Fibroblast of mammary gland (primary cell): ENCODE results near the gene BSCL2.
"Not testable (repeated sequence)": the region's sequence is repeated elsewhere in the genome, so short reads cannot be mapped to it uniquely, and the experiment has no call there.

Source experiments
- DNase-seq: peaks from one replicate; pipeline ENCODE4 v3.0.0-alpha.2; 2010; ENCODE audit warnings: low read depth
- H3K4me3 ChIP-seq: 2 replicates; pipeline ENCODE4 v1.5.1; 2011; ENCODE audit warnings: low read depth, mild to moderate bottlenecking, low read length, moderate library complexity; ENCODE audit not compliant: control insufficient read depth
- CTCF ChIP-seq: conservative IDR thresholded peaks from 2 replicates; pipeline ENCODE4 v1.5.1; 2011; ENCODE audit warnings: low read depth, low read length, inconsistent platforms; ENCODE audit not compliant: control insufficient read depth, insufficient read depth

BSCL2 gene

DNA sequence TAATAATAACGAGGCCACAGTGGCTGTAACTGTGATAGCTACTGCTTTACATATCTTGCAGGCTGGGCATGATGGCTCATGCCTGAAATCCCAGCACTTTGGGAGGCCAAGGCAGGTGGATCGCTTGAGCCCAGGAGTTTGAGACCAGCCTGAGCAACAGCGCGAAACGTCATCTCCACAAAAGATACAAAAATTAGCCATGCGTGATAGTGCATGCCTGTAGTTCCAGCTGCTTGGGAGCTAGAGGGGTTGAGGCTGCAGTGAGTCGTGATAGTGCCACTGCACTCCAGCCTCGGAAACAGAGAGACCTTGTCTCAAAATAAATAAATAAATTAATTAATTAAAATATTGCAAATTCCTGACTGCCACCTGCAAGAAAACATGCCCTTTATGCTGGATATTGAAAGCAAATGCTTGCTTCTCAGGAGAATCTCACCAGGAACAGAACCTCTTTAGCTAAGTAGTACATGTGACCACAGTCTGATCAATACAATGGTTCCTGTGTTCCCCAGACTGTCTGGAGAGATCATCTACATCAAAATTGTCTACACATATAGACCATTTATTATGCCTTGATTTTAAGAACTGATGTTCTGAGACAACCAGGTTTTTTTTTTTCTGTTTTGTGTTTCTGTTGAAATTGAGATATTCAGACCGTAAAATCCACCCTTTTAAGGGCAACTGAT, 40.4 kb upstream of the BSCL2 start:
- no peak for DNase-seq
- H3K4me3 ChIP-seq, result no peak overlapping the region
- no peak for TF ChIP-seq CTCF

GRCh38 chr11:62737196-62737595, 30.0 kb upstream of the BSCL2 start:
- no peak for TF ChIP-seq CTCF
- no peak for DNase-seq
- H3K4me3 ChIP-seq, result no peak overlapping the region

DNA sequence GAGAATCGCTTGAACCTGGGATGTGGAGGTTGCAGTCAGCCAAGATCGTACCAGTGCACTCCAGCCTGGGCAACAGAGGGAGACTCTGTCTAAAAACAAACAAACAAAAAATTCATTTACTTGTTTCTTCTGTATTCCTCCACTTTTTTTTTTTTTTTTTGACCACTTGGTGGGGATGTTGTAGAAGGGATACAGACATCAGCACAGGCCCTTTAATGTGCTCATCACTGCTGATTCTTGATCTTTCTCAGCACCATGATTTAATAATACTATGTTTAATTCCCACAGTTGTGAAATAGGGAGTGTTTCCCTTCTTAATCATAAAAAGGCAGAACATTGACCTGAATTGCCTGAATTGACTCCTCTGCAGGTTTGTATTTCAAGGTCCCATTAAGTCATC, 25.6 kb upstream of the BSCL2 start:
- TF ChIP-seq CTCF, result peak; percentile 31
- H3K4me3 ChIP-seq, result no peak overlapping the region
- peak; percentile 72 for DNase-seq

DNA sequence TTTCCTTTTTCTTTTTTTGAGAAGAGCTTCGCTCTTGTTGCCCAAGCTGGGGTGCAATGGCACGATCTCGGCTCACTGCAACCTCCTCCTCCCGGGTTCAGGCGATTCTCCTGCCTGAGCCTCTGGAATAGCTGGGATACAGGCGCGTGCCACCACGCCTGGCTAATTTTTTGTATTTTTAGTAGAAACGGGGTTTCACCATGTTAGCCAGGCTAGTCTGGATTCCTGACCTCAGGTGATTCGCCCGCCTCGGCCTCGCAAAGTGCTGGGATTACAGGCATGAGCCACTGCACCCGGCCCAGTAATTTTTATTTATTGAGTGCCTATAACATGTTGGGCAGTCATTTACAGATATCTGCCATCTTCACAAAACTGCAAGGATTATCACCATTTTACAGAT, 22.9 kb upstream of the BSCL2 start:
- H3K4me3 ChIP-seq, result peak overlapping the region; percentile 98
- not testable (repeated sequence) for DNase-seq

- peak within 1 kb of the TSS; percentile 98 for H3K4me3 ChIP-seq
- peak; percentile 87 for DNase-seq
- no peak for TF ChIP-seq CTCF
Measured at GRCh38 chr11:62728171-62728988, 21.2 kb upstream of the BSCL2 start, which contains the start of gene TTC9C. Gene TTC9C, plus strand, starts transcription at chr11:62728486. Its CDS starts 363 bp downstream, at chr11:62728849.

DNA sequence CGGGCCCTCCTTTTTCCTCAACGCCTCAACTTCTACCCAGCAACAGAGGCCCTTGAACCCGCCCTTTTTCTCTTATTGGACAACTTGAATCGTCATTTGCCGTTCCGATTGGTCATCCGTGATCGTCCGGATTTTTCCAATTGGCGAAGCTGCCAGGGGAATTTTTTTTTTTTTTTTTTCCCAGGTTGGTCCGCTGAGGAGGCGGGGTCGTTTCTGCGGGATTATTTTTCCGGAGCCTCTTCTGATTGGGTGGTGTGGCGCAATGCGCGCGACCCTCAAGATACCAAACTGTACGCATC, 20.6 kb upstream of the BSCL2 start:
- H3K4me3 ChIP-seq, result peak overlapping the region; percentile 98
- no peak for TF ChIP-seq CTCF
- peak; percentile 98 for DNase-seq

- peak; percentile 99 for DNase-seq
- peak within 1 kb of the TSS; percentile 98 for H3K4me3 ChIP-seq
- no peak for TF ChIP-seq CTCF
Measured at GRCh38 chr11:62727165-62727871, 20.1 kb upstream of the BSCL2 start, which contains the start of gene HNRNPUL2. Gene HNRNPUL2, minus strand, starts transcription at chr11:62727457. Its CDS starts 301 bp downstream, at chr11:62727156.
